K562 treated with DMSO at 1 percent for 48 hours (cell line): Measurements from ENCODE around the gene ADISSP. TPM values are rescaled to one million over a fixed set of nuclear protein-coding genes. Genes with fewer than 3 reads are reported as not detected.

Experiments
- total RNA-seq: library from RNA; unstranded; fragments of 300-600 nt; gene quantifications from 2 replicates; pipeline ENCODE4 v1.2.3, GENCODE V29; 2022; ENCODE audit warnings: low replicate concordance; ENCODE audit errors: extremely low read depth

ADISSP gene
- total RNA-seq: not detected in 2 replicates

GRCh38 chr20:3767427-3768341 lies at the start of gene ADISSP:
Gene ADISSP (minus strand): TSS chr20:3767753. CDS start chr20:3760100, 7,653 bp downstream.

DNA sequence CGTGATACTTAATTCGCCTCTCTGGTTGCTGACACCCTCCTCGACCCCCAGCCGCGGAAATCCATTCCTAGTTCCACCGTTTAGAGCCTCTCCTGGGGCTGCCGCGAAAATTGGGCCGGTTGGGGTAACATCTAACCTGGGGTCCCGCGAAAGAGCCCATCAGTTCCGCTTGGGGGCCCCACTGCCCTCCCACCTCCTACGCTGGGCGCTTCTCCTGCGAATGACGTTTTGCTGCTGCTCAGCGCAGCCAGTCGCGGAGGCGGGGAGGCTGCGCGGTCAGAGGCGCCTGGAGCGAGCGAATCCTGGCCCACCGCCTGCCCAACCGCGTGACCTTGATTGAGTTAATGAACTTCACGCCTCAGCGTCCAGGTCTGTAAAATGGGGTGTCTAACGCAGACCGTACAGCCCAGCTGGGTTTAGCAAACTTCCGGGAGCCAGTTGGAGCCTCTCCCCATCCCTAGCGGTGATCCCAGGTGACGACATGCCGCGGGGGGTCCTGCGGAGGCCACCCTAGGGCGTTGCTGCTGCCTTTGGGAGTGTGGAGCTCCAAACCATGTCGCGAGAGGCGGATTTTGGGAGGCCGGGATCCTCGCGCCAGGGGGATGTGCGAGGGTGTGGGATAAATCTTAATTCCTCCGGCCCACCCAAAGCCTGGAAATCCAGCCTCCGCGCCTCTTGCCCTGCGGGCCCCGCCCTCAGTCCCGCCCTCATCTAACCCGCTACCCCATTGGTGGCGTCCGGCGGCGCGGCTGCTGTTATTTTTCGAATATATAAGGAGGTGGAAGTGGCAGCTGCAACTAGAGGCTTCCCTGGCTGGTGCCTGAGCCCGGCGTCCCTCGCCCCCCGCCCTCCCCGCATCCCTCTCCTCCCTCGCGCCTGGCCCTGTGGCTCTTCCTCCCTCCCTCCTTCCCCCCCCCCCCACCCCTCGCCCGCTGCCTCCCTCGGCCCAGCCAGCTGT lies 28.2 kb upstream of the ADISSP start, which contains the start of gene CDC25B:
Gene CDC25B, plus strand, starts transcription at position 800 of the 958 bp plus-strand sequence. CDS start 222 bp downstream, outside the sequence.

DNA sequence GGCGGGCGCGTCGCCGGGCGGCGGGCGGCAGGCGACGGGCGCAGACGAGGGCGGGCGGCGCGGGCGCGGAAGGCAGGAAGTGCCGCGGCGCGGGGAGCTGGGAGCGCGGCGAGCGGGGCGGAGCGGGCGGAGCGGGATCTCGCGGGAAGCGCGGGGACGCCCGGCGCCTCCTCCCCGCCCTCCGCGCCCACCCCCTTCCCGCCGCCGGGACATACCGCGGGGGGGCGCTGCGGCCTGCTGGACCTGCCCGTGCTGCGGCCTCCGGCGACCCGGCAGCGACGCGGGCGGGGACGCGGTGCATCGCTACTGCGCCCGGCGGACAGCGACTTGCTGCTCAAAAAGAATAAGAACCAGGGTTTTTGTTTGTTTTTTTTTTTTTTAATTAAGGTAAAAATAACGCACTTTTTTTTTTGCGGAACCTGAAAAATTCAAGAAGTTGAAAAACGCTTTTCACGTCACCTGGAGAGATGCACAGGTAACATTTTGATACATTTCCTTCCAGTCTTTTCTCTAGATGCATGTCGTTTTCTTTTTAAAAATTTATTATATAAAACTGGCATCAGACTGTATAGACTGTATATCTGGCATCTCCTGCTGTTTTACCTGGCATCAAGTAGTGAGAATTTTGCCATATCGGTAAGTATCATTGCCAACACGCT lies 19.2 kb upstream of the ADISSP start, which contains the start of gene CENPB:
Gene CENPB, minus strand, starts transcription at position 76 of the 659 bp plus-strand sequence. CDS start 257 bp downstream, outside the sequence.

GRCh38 chr20:3781153-3781910 lies 13.8 kb upstream of the ADISSP start, which contains the start of gene SPEF1:
Gene SPEF1 (minus strand): TSS chr20:3781448. CDS start chr20:3781287, 161 bp downstream.

DNA sequence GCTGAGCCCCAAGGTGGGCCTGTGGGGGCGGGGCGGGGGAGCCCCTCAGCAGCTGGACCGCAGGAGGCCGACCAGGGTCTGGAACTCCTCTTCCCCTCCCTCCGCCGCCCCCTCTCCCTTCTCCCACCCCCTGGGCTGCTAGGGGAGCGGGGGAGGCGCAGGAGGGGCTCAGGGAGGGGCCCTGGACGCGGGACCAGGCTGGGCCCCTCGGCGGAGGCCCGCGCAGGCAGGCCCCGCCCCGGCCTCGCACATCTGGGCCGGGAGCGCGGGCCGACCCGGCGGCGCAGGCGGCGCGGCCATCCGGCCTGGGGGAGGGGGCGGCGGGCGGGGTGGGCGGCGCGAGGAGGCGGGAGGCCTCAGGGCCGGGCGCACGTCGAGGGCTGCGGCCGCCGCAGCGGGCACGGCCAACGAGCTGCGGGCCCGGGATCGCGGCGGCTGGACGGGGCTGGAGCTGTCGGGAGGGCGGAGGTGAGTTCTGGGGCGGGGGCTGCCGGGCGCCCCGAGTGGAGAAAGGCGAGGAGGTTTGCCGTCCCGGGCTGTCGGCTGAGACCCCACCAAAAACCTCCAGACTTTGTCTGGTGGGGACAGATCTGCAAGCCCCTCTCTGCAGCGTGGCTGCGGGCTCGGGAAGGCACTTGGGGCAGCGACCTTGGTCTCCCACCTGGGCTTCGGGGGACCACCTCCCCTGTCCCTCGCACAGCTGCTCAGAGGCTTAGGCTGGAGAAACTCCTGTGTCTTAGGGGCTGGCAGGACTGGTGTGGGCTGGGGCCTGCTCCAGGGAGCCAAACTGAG lies 35.0 kb downstream of the ADISSP start, which contains the start of gene HSPA12B:
Gene HSPA12B, plus strand, starts transcription at position 359 of the 792 bp plus-strand sequence. CDS start 5,990 bp downstream, outside the sequence.

GRCh38 chr20:3712279-3712873 lies 55.2 kb downstream of the ADISSP start, which contains the start of gene SIGLEC1:
Gene SIGLEC1 (minus strand): TSS chr20:3712600. CDS start chr20:3707128, 5,472 bp downstream.

Other genes with a start within 250 kb of the ADISSP start
- not detected in 2 replicates for gene GFRA4, start 104.4 kb downstream of the ADISSP start, total RNA-seq
- gene ADAM33, start 85.7 kb downstream of the ADISSP start, total RNA-seq: not detected in 2 replicates
- gene SIGLEC1, start 55.2 kb downstream of the ADISSP start, total RNA-seq: not detected in 2 replicates
- gene HSPA12B, start 35.1 kb downstream of the ADISSP start, total RNA-seq: not detected in 2 replicates
- gene SPEF1, start 13.7 kb upstream of the ADISSP start, total RNA-seq: not detected in 2 replicates
- gene CENPB, start 19.0 kb upstream of the ADISSP start, total RNA-seq: 221 TPM in 1 of 2 replicates, not detected in the other
- gene CDC25B, start 28.6 kb upstream of the ADISSP start, total RNA-seq: 204 TPM in 1 of 2 replicates, not detected in the other
- not detected in 2 replicates for gene AP5S1, start 52.8 kb upstream of the ADISSP start, total RNA-seq
- gene MAVS, start 79.1 kb upstream of the ADISSP start, total RNA-seq: not detected in 2 replicates
- not detected in 2 replicates for gene PANK2, start 121.6 kb upstream of the ADISSP start, total RNA-seq
- gene RNF24, start 247.8 kb upstream of the ADISSP start, total RNA-seq: not detected in 2 replicates